Muscle layer of colon (tissue), 2 donors: ENCODE data around the gene CABP5.
"Not testable (repeated sequence)": the region's sequence is repeated elsewhere in the genome, so short reads cannot be mapped to it uniquely, and the experiment has no call there.

Experiments used
- H3K27ac ChIP-seq: one replicate; pipeline ENCODE4 v1.7.0; 2013; ENCODE audit warnings: low read depth, mild to moderate bottlenecking, low read length, moderate library complexity
- H3K27me3 ChIP-seq, 2 donors: one replicate each; pipeline ENCODE4 v1.7.0; 2013; ENCODE audit warnings: low read length in 2 of 2, mild to moderate bottlenecking in 2 of 2; ENCODE audit not compliant: insufficient read depth in 2 of 2, control insufficient read depth in 1 of 2
- H3K36me3 ChIP-seq: one replicate; pipeline ENCODE4 v1.7.0; 2013; ENCODE audit warnings: mild to moderate bottlenecking, low read length; ENCODE audit not compliant: insufficient read depth
- H3K4me1 ChIP-seq: one replicate; pipeline ENCODE4 v1.7.0; 2013; ENCODE audit warnings: mild to moderate bottlenecking, low read length; ENCODE audit not compliant: insufficient read depth
- H3K4me3 ChIP-seq, 2 donors: one replicate each; pipeline ENCODE4 v1.7.0; 2013; ENCODE audit warnings: low read length in 2 of 2, low read depth in 1 of 2, mild to moderate bottlenecking in 1 of 2, moderate library complexity in 1 of 2
- H3K9ac ChIP-seq: one replicate; pipeline ENCODE4 v1.7.0; 2013; ENCODE audit warnings: low read length
- H3K9me3 ChIP-seq: one replicate; pipeline ENCODE4 v1.7.0; 2013; ENCODE audit warnings: mild to moderate bottlenecking, low read length
- donor health status: abdominal sarcoma.
- donor health status: Adenocarcinoma of cecum.

The CABP5 gene

DNA sequence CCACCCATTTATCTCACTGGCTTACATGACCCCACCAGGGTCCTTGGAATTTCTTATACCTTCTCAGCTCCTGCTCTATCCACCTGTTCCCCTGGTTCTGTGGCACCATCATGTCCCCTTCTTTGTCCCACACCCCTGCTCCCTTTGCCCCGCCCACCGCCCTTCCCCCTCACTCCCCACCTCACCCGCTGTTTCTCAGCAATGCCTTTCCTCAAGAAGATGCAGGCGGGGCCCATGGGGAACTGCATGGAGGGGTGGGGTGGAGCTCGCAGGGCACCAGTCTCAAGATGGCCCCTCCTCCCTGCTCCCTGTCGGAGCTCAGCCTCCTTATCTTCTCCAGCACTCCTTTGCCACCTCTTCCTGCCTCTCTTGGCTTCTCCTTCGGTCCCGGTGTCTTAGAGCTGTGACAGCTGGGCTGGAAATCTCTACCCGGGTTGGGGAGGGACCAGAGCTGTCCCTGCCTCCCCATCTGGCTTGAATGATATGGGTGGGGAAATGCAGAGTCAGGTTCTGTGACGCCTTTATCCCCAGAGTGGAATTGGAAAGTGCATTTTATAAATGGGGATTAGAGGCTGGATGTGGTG, at the start of gene CABP5:
TSS of gene CABP5 (minus strand) at position 405 of the 584 bp plus-strand sequence. CDS start at position 248, 157 bp downstream.
- Histone ChIP-seq H3K9ac (no peak within 1 kb of the TSS), H3K9me3 (no peaks in the 10 kb centered on the region), H3K36me3 (no peaks in the 10 kb centered on the region), H3K27ac (no peak within 1 kb of the TSS), H3K4me3 (no peak within 1 kb of the TSS), H3K4me1 (no peaks in the 10 kb centered on the region), H3K27me3 (peaks cover 0 to 4% of the 10 kb centered on the region in 2 donors)

DNA sequence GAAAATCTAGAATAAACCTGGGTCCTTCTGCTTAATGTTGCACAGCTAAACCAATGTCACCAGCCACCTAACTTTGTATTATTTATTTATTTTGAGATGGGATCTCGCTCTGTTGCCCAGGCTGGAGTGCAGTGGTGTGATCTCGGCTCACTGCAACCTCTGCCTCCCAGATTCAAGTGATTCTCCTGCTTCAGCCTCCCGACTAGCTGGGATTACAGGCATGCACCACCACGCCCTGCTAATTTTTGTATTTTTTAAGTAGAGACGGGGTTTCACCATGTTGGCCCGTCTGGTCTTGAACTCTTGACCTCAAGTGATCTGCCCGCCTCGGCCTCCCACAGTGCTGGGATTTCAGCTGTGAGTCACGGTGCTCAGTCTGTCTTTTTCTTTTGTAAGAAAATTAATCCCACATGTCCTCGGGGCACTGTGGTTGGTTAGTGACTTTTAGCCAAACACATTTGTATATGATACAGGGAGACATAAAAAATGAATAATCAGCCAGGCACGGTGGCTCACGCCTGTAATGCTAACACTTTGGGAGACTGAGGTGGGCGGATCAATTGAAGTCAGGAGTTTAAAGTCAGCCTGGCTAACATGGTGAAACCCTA, 47.3 kb upstream of the CABP5 start:
- not testable (repeated sequence) for H3K4me1 ChIP-seq, H3K27me3 ChIP-seq, H3K9ac ChIP-seq, H3K9me3 ChIP-seq, H3K4me3 ChIP-seq, H3K27ac ChIP-seq
- peaks cover 26% of the 10 kb centered on the region for H3K36me3 ChIP-seq

DNA sequence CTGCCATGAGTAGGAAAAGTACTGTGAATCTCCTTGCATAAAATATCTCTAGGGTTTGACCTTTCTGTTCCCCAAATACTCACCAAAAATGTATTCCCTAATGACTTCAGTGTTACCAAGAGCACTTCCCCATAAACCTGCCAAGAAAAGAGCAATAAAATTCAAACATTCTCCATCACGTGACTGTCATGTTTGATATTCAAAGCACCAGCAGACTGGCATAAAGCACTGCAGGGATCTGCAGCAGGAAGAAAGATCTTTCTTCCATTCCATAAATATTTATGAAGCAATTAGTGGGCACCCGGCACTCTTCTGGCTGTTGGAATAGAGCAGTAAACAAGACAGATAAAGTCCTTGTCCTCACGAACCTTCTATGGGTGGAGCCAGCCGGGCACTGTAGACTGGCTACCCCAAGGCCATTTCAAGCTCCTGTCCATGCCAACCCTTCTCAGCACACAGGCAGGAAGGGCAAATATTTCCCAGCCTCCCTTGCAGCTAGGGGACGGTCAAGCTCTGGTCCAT, 46.5 kb upstream of the CABP5 start:
- Histone ChIP-seq H3K4me3 (no peak overlapping the region), H3K36me3 (peaks cover 20% of the 10 kb centered on the region), H3K9me3 (no peaks in the 10 kb centered on the region), H3K27me3 (no peaks in the 10 kb centered on the region), H3K27ac (no peak overlapping the region), H3K4me1 (peaks cover 9% of the 10 kb centered on the region), H3K9ac (no peak overlapping the region)

DNA sequence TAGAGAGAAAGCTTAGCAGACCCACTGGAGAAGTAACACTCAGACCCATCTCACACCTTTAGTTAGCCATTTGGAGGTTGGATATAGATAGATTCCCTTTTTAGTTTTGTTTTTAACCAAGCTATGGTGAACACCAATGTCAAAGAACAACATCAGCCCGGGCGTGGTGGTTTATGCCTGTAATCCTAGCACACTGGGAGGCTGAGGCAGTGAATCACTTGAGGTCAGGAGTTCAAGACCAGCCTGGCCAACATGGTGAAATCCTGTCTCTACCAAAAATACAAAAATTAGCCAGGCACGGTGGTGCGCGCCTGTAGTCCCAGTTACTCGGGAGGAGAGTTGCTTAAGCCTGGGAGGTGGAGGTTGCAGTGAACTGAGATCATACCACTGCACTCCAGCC, 45.1 kb upstream of the CABP5 start:
- not testable (repeated sequence) for H3K36me3 ChIP-seq, H3K4me3 ChIP-seq, H3K27ac ChIP-seq, H3K27me3 ChIP-seq, H3K9ac ChIP-seq, H3K9me3 ChIP-seq
- peaks cover 16% of the 10 kb centered on the region for H3K4me1 ChIP-seq

DNA sequence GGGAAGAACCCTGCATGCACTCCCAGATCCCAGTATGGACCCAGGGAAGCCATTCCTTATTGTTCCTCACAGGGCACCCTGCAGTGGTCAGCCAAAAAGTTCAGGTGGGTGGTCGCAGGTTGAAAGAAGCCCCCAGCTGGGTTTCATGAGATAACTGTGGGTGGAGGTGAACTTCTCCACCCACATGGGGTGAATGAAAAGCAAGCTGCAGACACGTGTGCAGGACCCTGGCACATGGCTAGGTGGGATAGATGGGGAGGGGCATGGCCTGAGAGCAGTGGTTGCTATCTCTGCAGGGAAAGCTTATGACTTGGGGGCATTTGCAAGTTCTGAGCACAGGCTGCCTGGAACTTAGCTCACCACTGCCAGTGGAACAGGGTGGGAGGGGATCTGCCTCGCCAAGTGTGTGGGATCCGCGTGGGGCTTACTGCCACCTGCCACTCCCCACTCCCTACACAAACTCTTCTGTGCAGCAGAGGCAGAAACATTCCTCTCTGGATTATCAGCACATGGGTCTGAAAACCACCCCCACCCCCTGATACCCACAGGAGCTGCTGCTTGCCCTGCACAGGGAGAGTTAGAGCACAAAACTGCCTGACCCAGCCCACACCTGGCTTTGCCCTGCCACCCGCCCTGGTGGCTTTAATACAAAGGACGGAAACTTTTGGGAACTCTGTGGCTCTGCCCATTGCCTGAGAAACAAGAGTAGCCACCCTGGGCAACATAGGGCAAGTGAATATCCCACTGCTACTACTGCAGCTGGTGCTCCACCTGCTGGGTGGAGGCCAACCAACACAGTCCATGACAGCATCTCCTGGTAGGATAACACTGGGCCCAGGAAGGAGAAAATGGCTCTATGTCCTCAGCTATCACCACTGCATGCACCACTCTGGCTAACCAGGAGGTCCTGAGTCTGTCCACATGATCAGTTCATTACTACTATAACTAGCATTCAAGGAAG, 42.3 kb upstream of the CABP5 start:
- no peak overlapping the region for H3K4me3 ChIP-seq
- H3K9ac ChIP-seq, result no peak overlapping the region
- H3K4me1 ChIP-seq, result peaks cover 18% of the 10 kb centered on the region
- H3K27me3 ChIP-seq, result no peaks in the 10 kb centered on the region
- no peaks in the 10 kb centered on the region for H3K36me3 ChIP-seq
- H3K9me3 ChIP-seq, result no peaks in the 10 kb centered on the region
- no peak overlapping the region for H3K27ac ChIP-seq

DNA sequence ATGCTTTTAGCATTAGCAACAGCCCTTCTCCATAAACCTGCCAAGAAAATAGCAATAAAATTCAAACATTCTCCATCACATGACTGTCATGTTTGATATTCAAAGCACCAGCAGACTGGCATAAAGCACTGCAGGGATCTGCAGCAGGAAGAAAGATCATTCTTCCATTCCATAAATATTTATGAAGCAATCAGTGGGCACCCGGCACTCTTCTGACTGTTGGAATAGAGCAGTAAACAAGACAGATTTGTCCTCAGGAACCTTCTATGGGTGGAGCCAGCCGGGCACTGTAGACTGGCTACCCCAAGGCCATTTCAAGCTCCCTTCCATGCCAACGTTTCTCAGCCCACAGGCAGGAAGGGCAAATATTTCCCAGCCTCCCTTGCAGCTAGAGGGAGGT, 41.2 kb upstream of the CABP5 start:
- Histone ChIP-seq H3K4me1 (peaks cover 16% of the 10 kb centered on the region), H3K4me3 (no peak overlapping the region), H3K27ac (no peak overlapping the region), H3K9ac (no peak overlapping the region), H3K9me3 (no peaks in the 10 kb centered on the region), H3K36me3 (no peaks in the 10 kb centered on the region), H3K27me3 (no peaks in the 10 kb centered on the region)

DNA sequence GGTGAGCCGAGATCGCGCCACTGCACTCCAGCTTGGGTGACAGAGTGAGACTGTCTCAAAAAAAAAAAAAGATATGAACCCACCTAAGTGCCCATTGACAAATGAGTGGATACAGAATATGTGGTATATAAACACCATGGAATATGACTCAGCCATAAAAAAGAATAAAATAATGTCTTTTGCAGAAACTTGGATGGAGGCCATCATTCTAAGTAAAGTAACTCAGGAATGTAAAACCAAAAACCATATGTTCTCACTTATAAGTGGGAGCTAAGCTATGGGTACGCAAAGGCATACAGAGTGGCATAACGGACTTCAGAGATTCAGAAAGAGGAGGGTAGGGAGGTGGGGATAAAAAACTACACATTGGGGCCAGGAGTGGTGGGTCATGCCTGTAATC, 37.2 kb upstream of the CABP5 start:
- H3K27me3 ChIP-seq, result no peaks in the 10 kb centered on the region
- H3K9me3 ChIP-seq, result no peaks in the 10 kb centered on the region
- no peaks in the 10 kb centered on the region for H3K36me3 ChIP-seq
- no peak overlapping the region for H3K9ac ChIP-seq
- peaks cover 9% of the 10 kb centered on the region for H3K4me1 ChIP-seq
- H3K27ac ChIP-seq, result no peak overlapping the region
- H3K4me3 ChIP-seq, result no peak overlapping the region

DNA sequence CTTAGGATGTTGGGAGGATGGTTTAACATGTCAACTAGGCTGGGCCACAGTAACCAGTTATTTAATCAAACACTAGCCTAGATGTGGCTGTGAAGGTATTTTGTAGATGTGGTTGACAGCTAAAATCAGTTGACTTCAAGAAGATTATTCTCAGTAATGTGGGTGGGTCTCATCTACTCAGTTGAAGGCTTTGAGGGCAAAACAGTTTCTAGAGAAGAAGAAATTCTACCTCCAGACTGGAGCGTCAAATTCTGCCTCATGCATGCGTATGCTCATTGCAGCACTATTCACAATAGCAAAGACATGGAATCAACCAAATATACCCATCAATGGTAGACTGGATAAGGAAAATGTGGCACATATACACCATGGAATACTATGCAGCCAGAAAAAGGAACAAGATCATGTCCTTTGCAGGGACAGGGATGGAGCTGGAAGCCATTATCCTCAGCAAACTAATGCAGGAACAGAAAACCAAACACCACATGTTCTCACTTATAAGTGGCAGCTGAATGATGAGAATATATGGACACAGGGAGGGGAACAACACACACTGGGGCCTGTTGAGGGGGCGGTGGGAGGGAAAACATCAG, 26.4 kb upstream of the CABP5 start:
- not testable (repeated sequence) for H3K27me3 ChIP-seq, H3K27ac ChIP-seq, H3K4me1 ChIP-seq, H3K4me3 ChIP-seq, H3K9me3 ChIP-seq, H3K36me3 ChIP-seq, H3K9ac ChIP-seq

DNA sequence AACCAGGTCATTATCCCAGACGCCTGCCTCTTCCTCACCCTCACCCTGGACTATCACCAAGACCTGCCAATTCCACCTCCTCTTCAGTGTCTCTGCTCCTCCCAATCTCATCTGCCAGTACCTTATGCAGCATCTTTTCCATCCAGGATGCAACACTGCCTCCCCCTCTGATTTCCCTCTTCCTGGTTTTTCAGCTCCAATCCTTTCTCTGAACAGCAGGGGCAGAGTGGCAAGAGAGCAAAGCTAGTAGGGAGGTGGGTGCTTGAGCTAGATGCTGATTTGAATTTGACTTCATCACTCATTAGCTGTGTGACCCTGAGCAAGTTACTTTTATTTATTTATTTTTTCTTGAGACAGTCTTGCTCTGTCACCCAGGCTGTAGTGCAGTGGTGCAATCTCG, 25.6 kb upstream of the CABP5 start:
- no peaks in the 10 kb centered on the region for H3K4me1 ChIP-seq
- H3K27me3 ChIP-seq, result no peaks in the 10 kb centered on the region
- H3K9ac ChIP-seq, result no peak overlapping the region
- H3K36me3 ChIP-seq, result no peaks in the 10 kb centered on the region
- no peak overlapping the region for H3K27ac ChIP-seq
- H3K9me3 ChIP-seq, result no peaks in the 10 kb centered on the region
- H3K4me3 ChIP-seq, result no peak overlapping the region

DNA sequence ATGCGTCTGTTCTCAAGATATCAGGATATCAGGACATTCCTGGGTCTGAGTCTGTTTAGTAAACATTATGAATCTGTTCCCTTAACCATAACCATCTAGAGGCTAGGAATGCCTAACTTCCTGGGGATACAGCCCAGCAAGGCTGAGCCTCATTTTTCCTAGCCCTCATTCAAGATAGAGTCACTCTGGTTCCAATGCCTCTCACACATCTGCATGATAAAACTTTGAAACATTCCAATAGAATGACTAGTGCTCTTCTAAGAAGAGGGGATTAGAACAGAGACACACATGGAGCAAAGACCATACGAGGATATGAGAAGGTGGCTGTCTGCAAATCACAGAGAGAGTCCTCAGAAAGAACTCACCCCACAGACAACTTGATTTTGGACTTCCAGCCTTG, 20.6 kb upstream of the CABP5 start:
- H3K4me3 ChIP-seq, result no peak overlapping the region
- no peak overlapping the region for H3K27ac ChIP-seq
- H3K27me3 ChIP-seq, result no peaks in the 10 kb centered on the region
- no peaks in the 10 kb centered on the region for H3K9me3 ChIP-seq
- no peaks in the 10 kb centered on the region for H3K4me1 ChIP-seq
- no peak overlapping the region for H3K9ac ChIP-seq
- no peaks in the 10 kb centered on the region for H3K36me3 ChIP-seq
